Panc1 (cell line): ENCODE data around the gene HTR1B. TPM values are rescaled to one million over a fixed set of nuclear protein-coding genes. Genes with fewer than 3 reads are reported as not detected.
A peak's percentile ranks its signal among the peaks of the same experiment; 100 is the strongest.

Source experiments
- ATAC-seq: fragments of 200-7000 bp; cut with Tn5 transposase; 2 replicates; pipeline ENCODE4 v1.9.1; 2020; ENCODE audit warnings: mild to moderate bottlenecking, moderate library complexity
- BruUV-seq: library from RNA; stranded (reverse); fragments of 400-500 nt; replicated peaks from 2 replicates; lab custom pipeline; 2021; lab: Mats Ljungman, UMichigan
- CTCF ChIA-PET: fragments of 300-600 bp; sonication (Branson Sonifier 250); formaldehyde crosslinking; loops from one replicate; lab custom pipeline; 2022; ENCODE audit warnings: antibody characterized with exemption; lab: Charles Lee
- POLR2A ChIA-PET: fragments of 300-600 bp; sonication (Branson Sonifier 250); formaldehyde crosslinking; loops from one replicate; lab custom pipeline; 2022; ENCODE audit warnings: antibody characterized with exemption; lab: Charles Lee
- DNase-seq: peaks from one replicate; pipeline ENCODE4 v3.0.0-alpha.2; 2010; ENCODE audit warnings: low read depth, low spot score
- H3K27ac ChIP-seq: 2 replicates; pipeline ENCODE4 v1.5.1; 2011; ENCODE audit warnings: mild to moderate bottlenecking, low read length, inconsistent platforms
- H3K27me3 ChIP-seq: fragments of 200-500 bp; sonication (Bioruptor generic); 2 replicates; pipeline ENCODE4 v1.6.0; 2014; ENCODE audit warnings: low read length, inconsistent platforms; ENCODE audit not compliant: control insufficient read depth, insufficient read depth
- H3K36me3 ChIP-seq: fragments of 200-500 bp; sonication (Bioruptor generic); 2 replicates; pipeline ENCODE4 v1.5.1; 2014; ENCODE audit warnings: inconsistent platforms, mild to moderate bottlenecking, low read length, moderate library complexity; ENCODE audit not compliant: control insufficient read depth, insufficient read depth
- H3K4me1 ChIP-seq: 2 replicates; pipeline ENCODE4 v1.5.1; 2011; ENCODE audit warnings: inconsistent platforms, mild to moderate bottlenecking, low read length, moderate library complexity; ENCODE audit not compliant: control insufficient read depth, insufficient read depth
- H3K4me3 ChIP-seq, 2 experiments: 2 replicates each; pipeline ENCODE4 v1.5.1; 2011 to 2012; ENCODE audit warnings: low read depth in 2 of 2, low read length in 2 of 2, mild to moderate bottlenecking in 2 of 2, inconsistent platforms in 1 of 2, moderate library complexity in 1 of 2
- H3K9me3 ChIP-seq: fragments of 200-500 bp; sonication (Bioruptor generic); 2 replicates; pipeline ENCODE4 v1.5.1; 2014; ENCODE audit warnings: low read depth, mild to moderate bottlenecking, inconsistent platforms, low read length, moderate library complexity; ENCODE audit not compliant: control insufficient read depth, insufficient read depth
- POLR2AphosphoS5 ChIP-seq: IDR thresholded peaks from 2 replicates; pipeline ENCODE4 v1.6.1; 2012; ENCODE audit warnings: mild to moderate bottlenecking, low read depth, low read length, moderate library complexity
- SIN3A ChIP-seq: IDR thresholded peaks from 2 replicates; pipeline ENCODE4 v1.6.1; 2012; ENCODE audit warnings: low read depth, mild to moderate bottlenecking, low read length, moderate library complexity, borderline replicate concordance; ENCODE audit not compliant: insufficient read depth
- TCF7L2 ChIP-seq: IDR thresholded peaks from 2 replicates; pipeline ENCODE4 v1.6.1; 2011; ENCODE audit warnings: mild to moderate bottlenecking, low read depth, low read length, inconsistent platforms
- in situ Hi-C: cut with HindIII; loops from 2 replicates; pipeline ENCODE4 v1.10.0; 2016; ENCODE audit warnings: low sequenced_read_pairs, low pct_unique_long_range_greater_than_20kb
- intact Hi-C: fragments of 100-400 bp; cut with micrococcal nuclease; formaldehyde crosslinking; loops from one replicate; pipeline ENCODE4 v1.10.0; 2022; ENCODE audit not compliant: unreplicated experiment
- total RNA-seq: library from RNA; stranded (reverse); gene quantifications from one replicate; pipeline ENCODE4 v1.2.1, GENCODE V29; 2021; ENCODE audit not compliant: unreplicated experiment
- TF ChIP-seq, protein P1 (sequence below): fragments of 450-650 bp; IDR thresholded peaks from 2 replicates; pipeline ENCODE4 v1.5.1; 2017; ENCODE audit warnings: mild to moderate bottlenecking
- TF ChIP-seq, protein P2 (sequence below), 2 experiments: IDR thresholded peaks; 2 replicates each; pipeline ENCODE4 v1.6.1; 2011 to 2012; ENCODE audit warnings: low read depth in 2 of 2, control low read depth in 1 of 2, low read length in 1 of 2, mild to moderate bottlenecking in 1 of 2, moderate library complexity in 1 of 2; ENCODE audit not compliant: insufficient read depth in 1 of 2

The HTR1B gene
- total RNA-seq, 1 experiment from 2014 or later = 14.0 TPM

DNA sequence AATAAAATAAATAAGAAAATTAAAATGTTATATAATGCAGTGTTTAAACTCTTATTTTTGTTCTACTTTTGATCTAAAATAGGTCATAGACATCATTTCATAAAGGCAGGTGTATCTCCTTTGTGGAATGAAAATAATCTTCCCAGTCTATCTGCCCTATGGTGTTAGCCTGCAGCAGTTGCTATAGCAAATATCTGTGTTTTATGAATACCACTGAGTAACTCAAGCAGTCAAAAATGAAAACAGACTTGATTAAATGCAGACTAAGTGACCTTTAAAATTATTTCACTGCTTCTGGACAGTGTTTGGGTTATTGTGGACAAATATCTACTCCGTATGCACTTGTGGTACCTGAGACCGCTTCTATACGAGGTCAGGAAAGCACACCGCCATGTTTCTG is 11.8 kb downstream of the HTR1B start:
- intact Hi-C loops (no loop called here), in situ Hi-C loops (no loop called here)
- TF ChIP-seq SIN3A = no peak
- TF ChIP-seq, protein P1, sequence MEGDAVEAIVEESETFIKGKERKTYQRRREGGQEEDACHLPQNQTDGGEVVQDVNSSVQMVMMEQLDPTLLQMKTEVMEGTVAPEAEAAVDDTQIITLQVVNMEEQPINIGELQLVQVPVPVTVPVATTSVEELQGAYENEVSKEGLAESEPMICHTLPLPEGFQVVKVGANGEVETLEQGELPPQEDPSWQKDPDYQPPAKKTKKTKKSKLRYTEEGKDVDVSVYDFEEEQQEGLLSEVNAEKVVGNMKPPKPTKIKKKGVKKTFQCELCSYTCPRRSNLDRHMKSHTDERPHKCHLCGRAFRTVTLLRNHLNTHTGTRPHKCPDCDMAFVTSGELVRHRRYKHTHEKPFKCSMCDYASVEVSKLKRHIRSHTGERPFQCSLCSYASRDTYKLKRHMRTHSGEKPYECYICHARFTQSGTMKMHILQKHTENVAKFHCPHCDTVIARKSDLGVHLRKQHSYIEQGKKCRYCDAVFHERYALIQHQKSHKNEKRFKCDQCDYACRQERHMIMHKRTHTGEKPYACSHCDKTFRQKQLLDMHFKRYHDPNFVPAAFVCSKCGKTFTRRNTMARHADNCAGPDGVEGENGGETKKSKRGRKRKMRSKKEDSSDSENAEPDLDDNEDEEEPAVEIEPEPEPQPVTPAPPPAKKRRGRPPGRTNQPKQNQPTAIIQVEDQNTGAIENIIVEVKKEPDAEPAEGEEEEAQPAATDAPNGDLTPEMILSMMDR = no peak
- TF ChIP-seq TCF7L2 = no peak
- TF ChIP-seq, protein P2, sequence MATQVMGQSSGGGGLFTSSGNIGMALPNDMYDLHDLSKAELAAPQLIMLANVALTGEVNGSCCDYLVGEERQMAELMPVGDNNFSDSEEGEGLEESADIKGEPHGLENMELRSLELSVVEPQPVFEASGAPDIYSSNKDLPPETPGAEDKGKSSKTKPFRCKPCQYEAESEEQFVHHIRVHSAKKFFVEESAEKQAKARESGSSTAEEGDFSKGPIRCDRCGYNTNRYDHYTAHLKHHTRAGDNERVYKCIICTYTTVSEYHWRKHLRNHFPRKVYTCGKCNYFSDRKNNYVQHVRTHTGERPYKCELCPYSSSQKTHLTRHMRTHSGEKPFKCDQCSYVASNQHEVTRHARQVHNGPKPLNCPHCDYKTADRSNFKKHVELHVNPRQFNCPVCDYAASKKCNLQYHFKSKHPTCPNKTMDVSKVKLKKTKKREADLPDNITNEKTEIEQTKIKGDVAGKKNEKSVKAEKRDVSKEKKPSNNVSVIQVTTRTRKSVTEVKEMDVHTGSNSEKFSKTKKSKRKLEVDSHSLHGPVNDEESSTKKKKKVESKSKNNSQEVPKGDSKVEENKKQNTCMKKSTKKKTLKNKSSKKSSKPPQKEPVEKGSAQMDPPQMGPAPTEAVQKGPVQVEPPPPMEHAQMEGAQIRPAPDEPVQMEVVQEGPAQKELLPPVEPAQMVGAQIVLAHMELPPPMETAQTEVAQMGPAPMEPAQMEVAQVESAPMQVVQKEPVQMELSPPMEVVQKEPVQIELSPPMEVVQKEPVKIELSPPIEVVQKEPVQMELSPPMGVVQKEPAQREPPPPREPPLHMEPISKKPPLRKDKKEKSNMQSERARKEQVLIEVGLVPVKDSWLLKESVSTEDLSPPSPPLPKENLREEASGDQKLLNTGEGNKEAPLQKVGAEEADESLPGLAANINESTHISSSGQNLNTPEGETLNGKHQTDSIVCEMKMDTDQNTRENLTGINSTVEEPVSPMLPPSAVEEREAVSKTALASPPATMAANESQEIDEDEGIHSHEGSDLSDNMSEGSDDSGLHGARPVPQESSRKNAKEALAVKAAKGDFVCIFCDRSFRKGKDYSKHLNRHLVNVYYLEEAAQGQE (IDR thresholded peaks at IDR 0.05; ENCODE audit: insufficient read depth in 1 of 2, low read depth in 2 of 2, low read length in 1 of 2) = no peak
- TF ChIP-seq POLR2AphosphoS5 = no peak
- Histone ChIP-seq H3K9me3 (no peaks in the 10 kb centered on the region), H3K27ac (peak overlapping the region; percentile 39), H3K27me3 (no peaks in the 10 kb centered on the region), H3K36me3 (no peaks in the 10 kb centered on the region), H3K4me1 (peaks cover 5% of the 10 kb centered on the region), H3K4me3 (no peak overlapping the region)
- BruUV-seq = no TSS peak
- no peak for ATAC-seq
- DNase-seq = no peak
- ChIA-PET POLR2A (no interaction called here), CTCF (no interaction called here)

DNA sequence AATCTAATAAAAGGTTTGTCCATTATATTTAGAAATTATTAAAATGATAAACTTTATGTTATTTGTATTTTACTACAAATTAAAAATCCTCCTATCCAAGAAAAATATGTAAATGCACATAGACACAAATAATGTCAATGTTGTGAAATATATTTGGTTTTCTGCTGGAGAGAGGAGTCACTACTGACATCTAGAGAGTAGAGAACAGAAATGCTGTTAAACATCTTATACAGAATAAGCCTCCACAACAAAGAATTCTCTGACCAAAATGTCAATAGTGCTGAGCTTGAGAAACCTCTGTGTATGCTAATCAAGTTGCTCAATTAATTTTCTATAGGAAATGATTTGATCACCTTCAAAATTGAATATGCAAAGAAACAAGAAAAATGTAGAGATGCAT is 12.4 kb downstream of the HTR1B start:
- no peak for ATAC-seq
- Histone ChIP-seq H3K9me3 (no peaks in the 10 kb centered on the region), H3K4me3 (no peak overlapping the region), H3K27ac (peak overlapping the region; percentile 2; the same call in 1 of the 2 replicates), H3K27me3 (no peaks in the 10 kb centered on the region), H3K4me1 (no peaks in the 10 kb centered on the region; the same call in 1 of the 2 replicates), H3K36me3 (no peaks in the 10 kb centered on the region)
- in situ Hi-C loops (no loop called here), intact Hi-C loops (no loop called here)
- CTCF ChIA-PET = no interaction called here
- DNase-seq = no peak
- POLR2A ChIA-PET = no interaction called here
- TF ChIP-seq POLR2AphosphoS5 = no peak
- TF ChIP-seq, protein P1 = peak; percentile 39; the same call in 1 of the 2 replicates
- no TSS peak for BruUV-seq
